GM15510 (cell line): ENCODE measurements around the gene EFR3B.

Experiments
- POLR2A ChIP-seq: IDR thresholded peaks from 3 replicates; pipeline ENCODE4 v1.6.1; 2011; ENCODE audit warnings: borderline replicate concordance; ENCODE audit not compliant: insufficient read length; ENCODE audit errors: extremely low read depth

EFR3B gene

GRCh38 chr2:25131567-25132298 lies 89.9 kb downstream of the EFR3B start:
- no peak for TF ChIP-seq POLR2A

- no peak for TF ChIP-seq POLR2A
These were observed 90.4 kb downstream of the EFR3B start for GRCh38 chr2:25132299-25132635.

- no peak for TF ChIP-seq POLR2A
These were observed 90.8 kb downstream of the EFR3B start for GRCh38 chr2:25132693-25133092.

GRCh38 chr2:25141120-25141519 lies 99.2 kb downstream of the EFR3B start:
- no peak for TF ChIP-seq POLR2A

- TF ChIP-seq POLR2A: no peak
These were observed 103.9 kb downstream of the EFR3B start for GRCh38 chr2:25145803-25146202.

- TF ChIP-seq POLR2A: no peak
These were observed 105.0 kb downstream of the EFR3B start for GRCh38 chr2:25146896-25147295.

- TF ChIP-seq POLR2A: no peak
These were observed 107.8 kb downstream of the EFR3B start for GRCh38 chr2:25149646-25150045.

- TF ChIP-seq POLR2A: no peak
These were observed 109.8 kb downstream of the EFR3B start for GRCh38 chr2:25151718-25152117.

GRCh38 chr2:25155401-25155800 lies 113.5 kb downstream of the EFR3B start:
- TF ChIP-seq POLR2A: no peak

GRCh38 chr2:25158096-25158852 lies 116.4 kb downstream of the EFR3B start:
- TF ChIP-seq POLR2A: no peak

- no peak for TF ChIP-seq POLR2A
These were observed 118.1 kb downstream of the EFR3B start for GRCh38 chr2:25159949-25160348.

GRCh38 chr2:25160376-25160775 lies 118.5 kb downstream of the EFR3B start:
- no peak for TF ChIP-seq POLR2A

GRCh38 chr2:25161055-25161781 lies 119.3 kb downstream of the EFR3B start:
- peak; percentile 92 for TF ChIP-seq POLR2A

- no peak for TF ChIP-seq POLR2A
These were observed 122.7 kb downstream of the EFR3B start for GRCh38 chr2:25164561-25164960.
